SIG-M5 treated with dmso at 0.1 percent for 504 hours (cell line): Measurements from ENCODE around the gene TEX13D.

ENCODE experiments used
- DNase-seq: peaks from one replicate; lab custom pipeline; 2025; ENCODE audit not compliant: unreplicated experiment; lab: John Stamatoyannopoulos, UW

Gene TEX13D

DNA sequence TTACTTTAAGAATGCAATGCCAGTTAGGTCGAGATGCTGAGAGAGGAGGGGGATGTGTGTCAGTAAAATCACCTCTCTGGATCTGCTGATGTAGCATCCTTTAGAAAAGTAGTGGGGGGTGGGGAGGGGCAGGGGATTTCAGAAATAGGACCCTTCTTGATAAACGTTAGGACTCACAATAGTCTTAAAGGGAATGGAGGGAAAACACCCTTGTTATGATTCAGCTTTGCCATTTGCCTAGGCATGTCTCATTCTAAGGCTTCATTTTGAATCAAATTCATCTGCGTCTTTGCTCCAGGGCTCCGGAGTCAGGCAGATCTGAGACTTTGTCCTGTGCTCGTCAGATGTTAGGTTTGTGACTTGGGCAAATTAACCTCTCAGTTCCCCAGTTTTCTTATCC lies 14.8 kb downstream of the TEX13D start:
- DNase-seq: no peak

DNA sequence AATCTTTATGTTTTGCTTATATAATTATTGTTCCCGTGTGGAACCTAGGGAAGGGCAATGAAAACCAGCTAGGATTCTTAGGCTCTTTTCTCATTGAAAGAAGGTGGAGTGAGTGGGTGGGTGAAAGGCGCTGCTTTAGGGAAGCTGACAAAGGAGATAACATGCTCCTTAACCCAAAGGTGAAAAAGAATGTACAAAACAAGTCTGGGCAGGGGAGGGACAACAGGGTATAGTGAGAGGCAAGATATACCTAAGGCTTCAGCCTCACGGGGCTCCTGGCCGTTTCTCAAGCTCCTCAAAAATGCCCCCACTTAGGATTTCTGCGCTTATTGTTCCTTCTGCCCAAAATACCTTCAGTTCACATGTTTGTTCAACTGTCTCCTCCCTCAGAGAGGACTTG lies 15.7 kb downstream of the TEX13D start:
- no peak for DNase-seq

DNA sequence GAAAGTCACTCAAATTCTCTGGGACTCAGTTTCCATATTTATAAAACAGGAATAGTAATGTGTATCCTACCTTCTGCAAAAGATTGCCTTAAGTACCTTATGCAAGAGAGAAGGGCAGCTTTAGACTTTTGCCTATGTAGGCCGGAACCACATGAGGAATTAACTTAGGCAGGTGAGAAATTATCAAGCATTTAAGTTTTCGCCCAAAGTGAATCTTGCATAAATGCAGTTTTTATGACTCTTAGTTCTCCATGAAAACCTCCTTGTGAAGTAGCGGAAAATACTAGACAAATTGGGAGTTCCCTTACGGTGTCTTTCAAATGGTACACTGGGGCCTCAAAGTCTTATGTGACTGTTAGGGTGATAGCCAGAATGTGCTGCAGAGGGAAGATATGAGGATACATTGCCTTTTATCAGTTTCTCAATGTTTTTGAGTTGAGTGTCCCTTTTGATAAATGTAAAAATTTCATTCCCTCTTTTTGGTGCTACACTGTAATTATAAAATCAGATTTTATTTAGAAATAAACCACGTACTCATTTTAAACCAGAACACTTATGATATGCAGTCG lies 16.5 kb downstream of the TEX13D start:
- DNase-seq: no peak

DNA sequence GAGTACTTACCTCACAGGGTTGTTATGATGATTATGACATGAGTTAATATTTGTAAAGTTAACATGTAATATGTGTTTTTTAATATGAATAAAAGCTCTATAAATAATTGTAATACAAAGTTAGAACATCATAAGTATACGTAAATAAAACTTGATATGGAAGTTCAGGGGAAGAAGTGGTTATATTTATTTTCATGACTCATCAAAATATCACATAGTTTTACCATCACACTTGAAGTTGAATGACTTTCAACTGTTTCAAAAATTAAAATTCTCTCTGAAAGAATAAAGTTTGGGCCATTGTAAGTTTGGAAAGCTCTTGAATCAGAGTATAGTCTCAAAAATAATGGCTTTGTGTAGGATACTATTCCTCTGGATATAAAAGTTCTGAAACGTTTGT lies 22.2 kb downstream of the TEX13D start:
- DNase-seq: no peak

DNA sequence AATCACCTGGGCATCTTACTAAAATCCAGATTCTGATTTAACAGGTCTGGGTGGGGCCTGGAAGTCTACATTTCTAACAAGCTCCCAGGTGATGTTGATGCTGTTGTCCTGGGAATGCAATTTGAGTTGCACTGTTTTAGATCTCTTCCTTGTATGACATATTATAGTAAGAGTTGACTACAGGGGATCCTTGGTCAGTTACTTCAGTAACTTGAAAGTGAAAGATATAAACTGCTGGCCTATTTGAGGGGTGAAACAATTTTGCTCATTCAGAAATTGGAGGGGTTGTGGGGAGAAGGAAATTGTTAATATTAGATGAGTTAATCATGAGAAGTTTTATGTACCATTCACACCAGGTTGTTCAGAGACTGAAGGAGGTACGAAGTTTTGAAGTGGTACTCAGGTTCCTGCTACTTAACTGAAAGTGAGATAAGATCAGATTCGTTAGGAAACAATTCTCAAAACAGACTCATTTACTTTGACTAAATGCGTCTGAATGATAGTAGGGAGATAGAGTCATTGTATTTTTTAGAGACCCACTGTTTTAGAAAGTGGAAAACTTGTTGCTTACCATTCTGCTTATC lies 26.4 kb downstream of the TEX13D start:
- DNase-seq: no peak

GRCh38 chrX:124362072-124362471 lies 29.6 kb downstream of the TEX13D start:
- DNase-seq: no peak

GRCh38 chrX:124362761-124363160 lies 30.3 kb downstream of the TEX13D start:
- no peak for DNase-seq

DNA sequence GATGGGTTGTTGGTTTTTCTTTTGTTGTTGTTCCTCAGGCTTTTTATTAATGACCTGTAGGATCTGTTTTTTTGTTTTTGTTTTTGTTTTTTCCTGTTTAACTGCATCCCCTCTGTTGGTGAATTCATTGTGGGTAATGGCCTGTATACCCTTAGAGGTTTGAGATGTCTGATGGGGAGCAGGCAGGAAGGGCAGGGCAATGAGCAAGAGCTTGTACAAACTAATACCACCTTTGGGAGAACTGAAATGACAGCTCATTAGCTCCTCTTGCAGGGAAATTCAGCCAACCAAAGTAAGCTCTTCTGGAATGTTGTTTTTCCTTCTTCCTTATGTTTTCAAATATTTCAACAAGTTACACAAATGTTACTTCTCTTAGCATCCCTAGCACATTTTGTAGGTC lies 37.3 kb downstream of the TEX13D start:
- no peak for DNase-seq

DNA sequence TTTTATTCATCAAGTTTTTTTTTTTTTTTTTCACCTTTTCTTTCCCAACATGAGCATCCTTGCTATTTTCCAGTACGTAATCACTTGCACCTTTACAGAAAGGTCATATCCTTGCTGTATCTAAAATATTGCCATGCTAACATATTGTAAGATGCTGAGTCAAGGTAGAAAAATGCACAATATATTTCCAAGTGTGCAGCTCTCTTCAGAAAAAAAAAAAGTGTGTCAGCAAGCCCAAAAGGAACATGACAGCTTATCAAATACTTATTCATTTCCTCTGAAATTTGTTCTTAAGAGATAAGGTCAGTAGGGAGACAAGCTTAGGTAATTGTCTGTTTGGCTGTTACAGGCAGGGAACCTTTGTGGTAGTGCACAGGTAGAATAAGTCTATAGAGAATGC lies 40.9 kb downstream of the TEX13D start:
- no peak for DNase-seq

DNA sequence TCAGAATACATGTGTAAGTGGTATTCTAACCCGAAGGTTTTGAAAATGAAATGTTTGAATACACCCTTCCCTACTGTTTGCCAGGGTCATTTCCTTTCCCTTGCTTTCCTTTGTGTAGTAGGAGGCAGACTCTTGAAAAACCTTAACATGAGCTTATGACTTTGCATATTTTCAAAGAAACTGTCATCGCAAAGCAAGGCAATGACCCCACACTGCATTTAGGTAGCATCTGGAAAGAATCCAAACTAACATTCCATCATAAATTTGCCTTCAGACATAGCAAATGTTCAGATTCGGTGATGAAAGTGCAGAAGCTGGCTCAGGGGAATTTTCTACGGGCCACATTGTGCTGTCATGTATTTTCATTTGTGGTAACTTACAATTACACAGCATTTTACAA lies 46.2 kb downstream of the TEX13D start:
- DNase-seq: no peak

GRCh38 chrX:124383354-124383753 lies 50.9 kb downstream of the TEX13D start:
- DNase-seq: no peak

DNA sequence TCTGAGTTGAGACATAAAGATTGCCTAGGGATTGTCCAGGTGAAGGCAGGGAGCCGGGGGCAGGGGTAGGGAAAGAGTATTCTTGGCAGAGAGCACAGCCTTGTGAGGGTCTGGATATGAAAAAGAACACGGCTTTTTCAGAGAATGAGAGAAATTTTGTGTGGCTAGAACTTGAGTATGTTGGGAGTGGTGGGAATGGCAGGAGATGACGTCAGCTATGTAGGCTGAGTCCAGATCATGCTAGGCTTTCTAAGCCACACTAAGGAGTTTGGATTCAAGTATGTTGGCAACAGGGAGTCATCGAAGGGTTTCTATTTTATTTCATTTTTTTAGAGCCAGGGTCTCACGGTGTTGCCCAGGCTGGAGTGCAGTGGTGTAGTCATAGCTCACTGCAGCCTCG lies 53.9 kb downstream of the TEX13D start:
- no peak for DNase-seq
